ENCODE measurements around the gene SERPINE2.

Gene SERPINE2

GRCh38 chr2:223945755-223946154 is 93.3 kb downstream of the SERPINE2 start:
- Histone ChIP-seq H3K9me3 (ENCODE audit: control insufficient read depth, low read length) (no peaks in the 10 kb centered on the region), H3K36me3 (ENCODE audit: control insufficient read depth, insufficient read depth, low read length) (no peaks in the 10 kb centered on the region), H3K4me2 (ENCODE audit: low read length) (peak overlapping the region; percentile 95), H3K4me3 (ENCODE audit: low read depth, low read length) (peak overlapping the region; percentile 86), H3K9ac (no peak overlapping the region), H3K27ac (no peak overlapping the region), H2AFZ (peak overlapping the region; percentile 96), H3K79me2 (peaks cover 35% of the 10 kb centered on the region), H3K4me1 (peaks cover 10% of the 10 kb centered on the region), H3K27me3 (ENCODE audit: control insufficient read depth, insufficient read depth, low read length) (no peaks in the 10 kb centered on the region)
- no peak for TF ChIP-seq CTCF (IDR thresholded peaks at IDR 0.05)

GRCh38 chr2:223944703-223945531 is 94.2 kb downstream of the SERPINE2 start, which contains the start of gene WDFY1:
TSS of gene WDFY1 (minus strand) at chr2:223945335. CDS start at chr2:223945284, 51 bp downstream.
- peak; percentile 17 for TF ChIP-seq CTCF (IDR thresholded peaks at IDR 0.05)
- Histone ChIP-seq H3K4me2 (ENCODE audit: low read length) (peak within 1 kb of the TSS; percentile 95), H3K4me3 (ENCODE audit: low read depth, low read length) (peak within 1 kb of the TSS; percentile 86), H3K9me3 (ENCODE audit: control insufficient read depth, low read length) (no peaks in the 10 kb centered on the region), H3K4me1 (peaks cover 10% of the 10 kb centered on the region), H3K27me3 (ENCODE audit: control insufficient read depth, insufficient read depth, low read length) (no peaks in the 10 kb centered on the region), H3K27ac (peak within 1 kb of the TSS; percentile 81), H3K79me2 (peaks cover 42% of the 10 kb centered on the region), H3K9ac (peak within 1 kb of the TSS; percentile 90), H3K36me3 (ENCODE audit: control insufficient read depth, insufficient read depth, low read length) (no peaks in the 10 kb centered on the region), H2AFZ (peak within 1 kb of the TSS; percentile 96)

GRCh38 chr2:223944166-223944702 is 94.9 kb downstream of the SERPINE2 start:
- H3K36me3 ChIP-seq (ENCODE audit: control insufficient read depth, insufficient read depth, low read length), result no peaks in the 10 kb centered on the region
- H3K79me2 ChIP-seq, result peaks cover 49% of the 10 kb centered on the region
- peaks cover 10% of the 10 kb centered on the region for H3K4me1 ChIP-seq
- peak overlapping the region; percentile 90 for H3K9ac ChIP-seq
- peak overlapping the region; percentile 81 for H3K27ac ChIP-seq
- peak overlapping the region; percentile 96 for H2AFZ ChIP-seq
- peak overlapping the region; percentile 95 for H3K4me2 ChIP-seq (ENCODE audit: low read length)
- H3K4me3 ChIP-seq (ENCODE audit: low read depth, low read length), result peak overlapping the region; percentile 86
- H3K9me3 ChIP-seq (ENCODE audit: control insufficient read depth, low read length), result no peaks in the 10 kb centered on the region
- H3K27me3 ChIP-seq (ENCODE audit: control insufficient read depth, insufficient read depth, low read length), result no peaks in the 10 kb centered on the region
- no peak for TF ChIP-seq CTCF (IDR thresholded peaks at IDR 0.05)

GRCh38 chr2:223943561-223944008 is 95.5 kb downstream of the SERPINE2 start:
- peak overlapping the region; percentile 96 for H2AFZ ChIP-seq
- peak overlapping the region; percentile 86 for H3K4me3 ChIP-seq (ENCODE audit: low read depth, low read length)
- H3K9me3 ChIP-seq (ENCODE audit: control insufficient read depth, low read length), result no peaks in the 10 kb centered on the region
- TF ChIP-seq CTCF (IDR thresholded peaks at IDR 0.05), result no peak
- H3K79me2 ChIP-seq, result peaks cover 54% of the 10 kb centered on the region
- H3K36me3 ChIP-seq (ENCODE audit: control insufficient read depth, insufficient read depth, low read length), result no peaks in the 10 kb centered on the region
- no peaks in the 10 kb centered on the region for H3K27me3 ChIP-seq (ENCODE audit: control insufficient read depth, insufficient read depth, low read length)
- peak overlapping the region; percentile 95 for H3K4me2 ChIP-seq (ENCODE audit: low read length)
- H3K27ac ChIP-seq, result peak overlapping the region; percentile 81
- peaks cover 10% of the 10 kb centered on the region for H3K4me1 ChIP-seq
- no peak overlapping the region for H3K9ac ChIP-seq
